NCI-H128 (cell line): ENCODE measurements around the gene CEACAM18.
"Not testable (repeated sequence)": the region's sequence is repeated elsewhere in the genome, so short reads cannot be mapped to it uniquely, and the experiment has no call there.

ENCODE experiments used
- DNase-seq: peaks from one replicate; lab custom pipeline; 2025; ENCODE audit not compliant: unreplicated experiment; lab: John Stamatoyannopoulos, UW

CEACAM18 gene

DNA sequence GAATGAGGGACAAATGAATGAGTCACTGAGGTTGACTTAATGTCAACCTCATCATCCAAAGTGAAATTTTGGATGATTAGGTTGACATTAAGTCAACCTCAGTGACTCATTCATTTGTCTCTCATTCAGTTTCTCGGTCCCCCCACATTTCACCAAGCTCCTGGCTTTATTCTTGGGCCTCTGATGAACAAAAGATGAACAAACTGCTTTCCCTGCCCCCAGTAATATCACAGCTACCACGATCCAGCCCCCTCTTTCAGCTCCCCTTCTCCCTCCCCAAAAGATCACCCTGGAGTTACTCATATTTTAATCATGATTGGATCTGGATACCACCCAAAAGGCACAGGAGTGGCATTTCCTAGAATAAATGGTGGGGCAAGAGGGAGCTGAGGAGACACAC lies 10.8 kb downstream of the CEACAM18 start:
- DNase-seq, result no peak

DNA sequence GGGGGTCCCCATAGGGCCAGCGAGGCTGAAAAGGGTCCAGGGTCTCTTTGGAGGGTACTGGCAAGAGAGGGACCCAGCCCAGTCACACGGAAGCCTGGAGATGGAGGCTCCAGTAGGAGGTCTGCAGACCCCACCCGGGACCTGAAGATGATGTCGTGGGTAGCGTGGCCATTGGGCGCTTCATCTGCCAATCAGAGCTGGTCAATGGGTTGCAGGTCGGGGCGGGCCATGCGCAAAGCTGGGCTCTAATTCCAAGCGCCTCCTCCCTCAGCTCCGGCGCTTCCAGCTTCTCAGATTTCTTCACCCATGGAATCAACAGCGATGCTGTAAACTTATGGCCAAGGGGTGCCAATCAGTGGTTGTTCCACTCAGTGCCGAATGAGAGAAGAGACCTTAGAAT lies 12.3 kb downstream of the CEACAM18 start:
- no peak for DNase-seq

DNA sequence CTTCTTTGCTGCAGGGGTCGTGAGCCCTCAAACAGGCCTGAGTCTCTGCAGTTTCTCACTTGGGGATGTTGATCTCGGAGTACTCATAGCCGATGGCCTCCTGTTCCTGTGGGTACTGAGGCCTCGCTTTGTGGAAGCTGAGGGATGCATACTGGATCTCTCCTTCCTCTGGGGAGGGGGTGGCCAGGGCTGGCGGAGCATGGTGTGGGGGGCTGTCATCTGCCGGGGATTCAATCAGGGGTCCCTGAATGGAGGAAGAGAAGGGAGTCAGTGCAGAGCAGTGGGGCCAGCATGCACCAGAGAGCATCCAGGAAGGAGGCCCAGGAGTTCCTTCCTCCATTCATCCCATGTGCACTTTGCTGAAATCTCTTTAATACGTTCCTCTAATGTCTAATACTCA lies 13.2 kb downstream of the CEACAM18 start:
- no peak for DNase-seq

DNA sequence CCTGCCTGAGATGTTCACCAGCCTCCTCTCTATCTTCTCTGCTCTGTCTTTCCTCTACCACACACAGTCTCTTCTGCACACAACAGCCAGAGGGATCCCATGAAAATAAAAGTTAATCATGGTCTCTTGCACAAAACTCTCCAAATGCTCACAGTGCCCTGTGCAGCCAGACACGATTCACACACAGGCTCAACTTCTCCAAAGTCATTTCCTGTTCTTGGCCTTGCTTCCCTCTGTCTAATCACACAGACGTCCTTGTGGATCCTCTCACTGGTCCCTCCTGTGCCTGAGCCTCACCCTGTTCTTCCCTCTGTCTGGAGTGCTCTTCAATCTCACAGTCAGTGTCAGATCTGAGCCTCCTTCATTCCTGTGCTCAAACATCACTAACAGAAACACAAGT lies 15.4 kb downstream of the CEACAM18 start:
- no peak for DNase-seq

GRCh38 chr19:51497666-51498065 lies 19.3 kb downstream of the CEACAM18 start:
- DNase-seq, result no peak

- DNase-seq, result not testable (repeated sequence)
Observed at GRCh38 chr19:51500931-51501330, 22.6 kb downstream of the CEACAM18 start.

DNA sequence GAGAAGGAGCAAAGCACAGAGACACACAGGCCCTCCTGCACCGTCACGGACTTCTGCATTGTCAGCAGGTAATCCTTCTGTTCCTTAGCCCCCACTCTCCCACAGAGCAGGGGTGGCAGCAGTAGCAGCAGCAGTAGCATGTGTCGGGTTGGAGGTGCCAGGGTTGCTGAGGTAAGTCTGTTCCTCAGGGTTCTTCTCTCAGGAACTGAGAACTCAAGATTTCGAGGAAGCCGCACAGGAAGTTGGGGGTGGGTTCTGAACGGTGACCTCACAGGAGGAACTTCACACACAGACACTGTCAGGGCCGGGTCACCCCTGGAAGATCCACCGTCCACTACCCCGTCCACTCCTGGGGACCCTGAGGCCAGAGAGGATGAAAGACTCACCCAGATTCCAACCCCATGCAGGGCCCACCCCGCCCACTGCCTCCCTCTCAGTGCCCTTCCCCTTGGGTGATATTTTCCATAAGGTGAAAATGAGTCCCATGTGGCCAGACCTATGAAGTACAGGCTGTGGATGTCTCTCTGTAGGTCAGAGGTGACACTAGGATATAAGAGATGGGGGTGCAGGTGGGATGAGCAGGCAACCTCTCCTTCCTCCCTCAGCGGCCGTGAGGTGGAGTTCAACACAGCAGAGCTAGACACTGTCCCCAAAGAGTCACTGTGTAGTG lies 23.4 kb downstream of the CEACAM18 start, which contains the start of gene SIGLEC12:
Gene SIGLEC12, minus strand, starts transcription at position 207 of the 670 bp plus-strand sequence. Its CDS starts 67 bp downstream, at position 140.
- DNase-seq, result no peak

GRCh38 chr19:51503286-51503817 lies 25.0 kb downstream of the CEACAM18 start:
- DNase-seq, result no peak

DNA sequence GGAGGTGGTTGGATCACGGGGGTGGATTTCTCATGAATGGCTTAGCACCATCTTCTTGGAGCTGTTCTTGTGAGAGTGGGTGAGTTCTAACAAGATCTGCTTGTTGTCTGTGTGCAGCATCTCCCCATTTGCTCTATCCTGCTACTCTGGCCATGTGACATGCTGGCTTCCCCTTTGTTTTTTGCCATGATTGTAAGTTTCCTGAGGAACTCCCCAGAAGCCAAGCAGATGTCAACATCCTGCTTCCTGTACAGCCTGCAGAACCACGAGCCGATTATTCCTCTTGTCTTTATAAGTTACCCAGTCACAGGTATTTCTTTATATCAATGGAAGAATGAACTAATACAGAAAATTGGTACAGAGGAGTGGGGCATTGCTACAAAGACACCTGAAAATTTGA lies 25.6 kb downstream of the CEACAM18 start:
- no peak for DNase-seq

DNA sequence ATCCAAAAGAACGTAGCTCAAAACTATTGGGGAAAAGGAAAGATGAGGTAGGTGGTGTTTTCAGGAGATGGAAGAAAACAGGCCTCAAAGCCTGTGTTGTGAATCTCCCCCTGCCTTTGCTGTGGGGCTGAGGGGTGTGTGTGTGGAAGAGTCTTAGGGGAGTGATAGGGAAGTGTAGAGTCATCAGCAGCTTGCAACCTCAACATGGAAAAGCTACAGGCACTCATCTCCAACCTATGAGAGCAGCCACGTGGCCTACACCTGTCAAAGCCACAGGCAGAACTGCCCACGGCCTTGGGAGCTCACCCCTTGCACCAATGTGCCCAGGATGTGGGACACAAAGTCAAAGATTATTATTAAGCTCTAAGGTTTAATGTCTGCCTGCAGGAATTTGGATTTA lies 27.6 kb downstream of the CEACAM18 start:
- DNase-seq, result no peak

DNA sequence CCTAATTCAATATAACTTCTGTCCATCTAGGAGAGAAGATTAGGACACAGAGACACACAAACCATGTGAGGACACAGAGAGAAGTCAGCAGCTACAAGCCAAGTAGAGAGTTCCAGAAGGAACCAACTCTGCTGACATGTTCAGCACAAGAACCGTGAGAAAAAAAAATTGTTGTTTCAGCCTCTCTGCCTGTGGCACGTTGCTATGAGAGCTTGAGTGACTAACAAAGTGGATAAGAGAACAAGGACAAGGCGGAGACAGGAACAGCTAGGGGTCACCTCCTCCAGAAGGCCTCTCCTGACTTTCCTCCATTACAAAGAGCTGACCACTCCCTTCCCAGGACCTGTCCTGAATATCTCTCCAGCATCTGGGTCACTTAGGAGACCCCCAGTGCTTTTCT lies 28.9 kb downstream of the CEACAM18 start:
- DNase-seq, result no peak

GRCh38 chr19:51507640-51508058 lies 29.3 kb downstream of the CEACAM18 start:
- DNase-seq, result no peak

- DNase-seq, result no peak
Observed at GRCh38 chr19:51508059-51508733, 29.9 kb downstream of the CEACAM18 start.

- DNase-seq, result no peak
Observed at GRCh38 chr19:51509823-51510660, 31.7 kb downstream of the CEACAM18 start.

DNA sequence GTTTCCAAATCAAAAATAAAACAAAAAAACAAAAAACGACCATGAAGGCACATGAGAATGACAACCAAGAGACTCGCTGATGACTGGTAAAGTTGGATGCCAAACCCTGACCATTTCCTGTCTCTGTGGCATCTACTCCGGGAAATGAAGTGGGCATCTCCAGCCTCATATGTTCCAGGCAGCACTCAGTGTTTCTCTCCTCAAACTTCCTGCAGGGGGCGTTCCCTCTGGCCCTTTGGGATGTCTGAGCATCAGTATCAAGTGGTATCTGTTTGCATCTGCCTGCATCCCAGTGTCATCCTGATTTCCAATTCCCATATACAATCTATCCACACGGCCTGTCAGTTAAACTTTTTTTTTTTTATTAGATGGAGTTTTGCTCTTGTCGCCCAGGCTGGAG lies 33.0 kb downstream of the CEACAM18 start:
- no peak for DNase-seq

GRCh38 chr19:51513968-51514367 lies 35.6 kb downstream of the CEACAM18 start:
- no peak for DNase-seq

- DNase-seq, result no peak
Observed at GRCh38 chr19:51514866-51515481, 36.6 kb downstream of the CEACAM18 start.

GRCh38 chr19:51520728-51521127 lies 42.4 kb downstream of the CEACAM18 start:
- no peak for DNase-seq

DNA sequence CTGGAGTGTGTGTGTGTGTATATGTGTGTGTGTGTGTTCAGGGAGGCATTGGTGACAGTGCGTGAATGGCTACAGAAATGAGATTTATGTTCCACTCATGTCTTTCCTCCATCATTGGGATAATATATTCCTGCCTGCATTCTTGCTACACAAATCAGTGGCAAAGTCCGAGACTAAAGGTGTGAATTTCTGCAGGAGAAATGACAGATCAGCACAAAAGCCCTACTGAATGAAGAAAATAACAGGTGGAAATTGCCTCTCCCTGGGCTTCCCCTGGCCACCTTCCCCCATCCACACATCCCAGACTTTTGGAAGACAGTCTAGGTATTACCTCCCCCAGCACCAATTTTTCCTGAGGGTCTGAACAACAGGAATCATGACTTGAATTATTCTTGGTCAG lies 43.0 kb downstream of the CEACAM18 start:
- no peak for DNase-seq

DNA sequence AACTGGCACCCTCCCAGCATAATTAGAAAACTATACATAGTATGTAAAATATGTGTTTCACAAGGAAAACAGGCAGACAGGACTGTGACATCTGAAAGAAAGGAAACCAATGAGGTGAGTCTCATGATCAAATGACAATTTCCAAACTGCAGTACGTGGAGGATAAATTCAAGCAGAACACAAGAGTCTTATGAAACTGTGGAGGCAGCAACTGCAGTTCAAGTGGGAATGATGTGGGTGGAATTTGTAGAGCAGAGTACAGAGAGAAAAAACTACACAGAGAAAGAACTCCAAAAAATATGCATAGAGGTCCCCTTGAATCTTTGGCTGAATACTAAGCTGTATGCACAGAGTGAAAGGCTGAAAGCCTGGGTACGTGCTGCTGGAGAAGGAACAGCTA lies 43.4 kb downstream of the CEACAM18 start:
- DNase-seq, result no peak

GRCh38 chr19:51524666-51525264 lies 46.4 kb downstream of the CEACAM18 start:
- DNase-seq, result no peak
